Subcutaneous adipose tissue (tissue), 4 donors: ENCODE measurements around the gene TMSB10. TPM values are rescaled to one million over a fixed set of nuclear protein-coding genes. Genes with fewer than 3 reads are reported as not detected.

ENCODE experiments used
- total RNA-seq, 4 donors: library from RNA; depleted of rRNA; stranded (reverse); fragments of >200 nt; gene quantifications; one replicate each; pipeline ENCODE4 v1.1.0, GENCODE V29; 2016
- TF ChIP-seq, protein P1 (sequence below): fragments of 450-650 bp; IDR thresholded peaks from one replicate; pipeline ENCODE4 v1.5.1; 2016; ENCODE audit warnings: low read depth, mild to moderate bottlenecking, control low read depth, antibody characterized with exemption, moderate library complexity

TMSB10 gene
- total RNA-seq, 4 donors from 2014 or later: 4,028 to 7,366 (median 5,247) TPM

DNA sequence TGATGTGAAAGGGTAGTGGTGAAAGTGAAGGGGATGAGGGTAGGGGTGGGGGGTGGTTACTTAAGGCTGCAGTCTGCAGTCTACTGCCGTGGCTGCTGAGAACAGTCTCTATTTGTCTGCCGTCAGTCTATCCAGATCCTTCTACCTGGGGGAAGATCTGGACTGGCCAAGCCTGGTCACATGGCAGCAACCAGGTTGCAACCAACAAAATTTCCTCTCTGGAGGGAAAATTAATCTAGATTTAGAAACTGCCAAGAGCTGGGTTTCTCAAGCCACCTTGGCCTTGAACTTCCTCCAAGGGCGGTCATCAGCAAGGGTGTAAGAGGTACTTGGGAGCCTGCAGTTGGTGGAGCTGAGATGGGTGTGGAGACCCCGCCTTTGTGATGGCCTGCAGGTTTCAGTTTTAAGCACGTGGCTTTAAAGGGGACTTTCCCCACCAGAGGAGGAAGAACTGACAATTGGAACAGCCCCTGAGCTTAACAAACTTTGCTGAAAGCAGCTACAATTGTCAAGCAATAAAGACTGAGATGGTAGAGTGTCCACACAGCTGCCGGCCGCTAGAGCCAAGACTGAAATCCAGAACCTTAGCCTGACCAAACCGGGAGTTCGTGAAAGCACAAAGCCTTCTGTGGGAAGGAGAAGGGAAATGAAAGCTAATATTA is 34.1 kb downstream of the TMSB10 start:
- TF ChIP-seq, protein P1, sequence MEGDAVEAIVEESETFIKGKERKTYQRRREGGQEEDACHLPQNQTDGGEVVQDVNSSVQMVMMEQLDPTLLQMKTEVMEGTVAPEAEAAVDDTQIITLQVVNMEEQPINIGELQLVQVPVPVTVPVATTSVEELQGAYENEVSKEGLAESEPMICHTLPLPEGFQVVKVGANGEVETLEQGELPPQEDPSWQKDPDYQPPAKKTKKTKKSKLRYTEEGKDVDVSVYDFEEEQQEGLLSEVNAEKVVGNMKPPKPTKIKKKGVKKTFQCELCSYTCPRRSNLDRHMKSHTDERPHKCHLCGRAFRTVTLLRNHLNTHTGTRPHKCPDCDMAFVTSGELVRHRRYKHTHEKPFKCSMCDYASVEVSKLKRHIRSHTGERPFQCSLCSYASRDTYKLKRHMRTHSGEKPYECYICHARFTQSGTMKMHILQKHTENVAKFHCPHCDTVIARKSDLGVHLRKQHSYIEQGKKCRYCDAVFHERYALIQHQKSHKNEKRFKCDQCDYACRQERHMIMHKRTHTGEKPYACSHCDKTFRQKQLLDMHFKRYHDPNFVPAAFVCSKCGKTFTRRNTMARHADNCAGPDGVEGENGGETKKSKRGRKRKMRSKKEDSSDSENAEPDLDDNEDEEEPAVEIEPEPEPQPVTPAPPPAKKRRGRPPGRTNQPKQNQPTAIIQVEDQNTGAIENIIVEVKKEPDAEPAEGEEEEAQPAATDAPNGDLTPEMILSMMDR: no peak

- TF ChIP-seq, protein P1: no peak
Measured at GRCh38 chr2:84940088-84940470, 34.6 kb downstream of the TMSB10 start.

- TF ChIP-seq, protein P1: no peak
Measured at GRCh38 chr2:84940831-84941412, 35.5 kb downstream of the TMSB10 start.

- TF ChIP-seq, protein P1: no peak
Measured at GRCh38 chr2:84942166-84942565, 36.7 kb downstream of the TMSB10 start.

GRCh38 chr2:84942964-84943421 is 37.5 kb downstream of the TMSB10 start:
- TF ChIP-seq, protein P1: no peak

DNA sequence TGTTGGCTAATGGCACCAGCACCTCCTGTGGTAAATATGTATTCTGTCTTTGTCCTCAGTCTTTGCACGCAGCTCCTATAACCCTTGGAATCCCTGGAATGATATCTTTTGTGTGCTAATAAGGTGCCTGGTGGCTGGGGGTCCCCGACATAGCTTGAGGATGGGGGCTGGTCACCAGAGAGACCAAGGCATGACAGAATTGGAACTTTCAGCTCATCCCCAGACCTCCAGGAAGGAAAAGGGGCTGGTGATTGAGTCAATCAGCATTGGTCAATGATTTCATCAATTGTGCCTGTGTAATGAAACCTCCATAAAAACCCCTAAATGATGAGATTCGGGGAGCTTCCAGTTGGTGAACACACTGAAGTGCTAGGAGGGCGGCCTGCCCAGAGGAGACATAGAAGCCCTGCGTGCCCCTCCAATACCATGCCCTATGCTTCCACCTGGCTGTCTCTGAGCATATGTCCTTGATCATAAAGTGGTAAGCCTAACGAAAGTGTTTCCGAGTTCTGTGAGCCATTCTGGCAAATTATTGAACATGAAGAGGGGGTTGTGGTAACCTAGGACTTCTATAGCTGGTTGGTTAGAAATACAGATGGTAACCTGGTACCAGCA is 38.9 kb downstream of the TMSB10 start:
- TF ChIP-seq, protein P1: no peak

DNA sequence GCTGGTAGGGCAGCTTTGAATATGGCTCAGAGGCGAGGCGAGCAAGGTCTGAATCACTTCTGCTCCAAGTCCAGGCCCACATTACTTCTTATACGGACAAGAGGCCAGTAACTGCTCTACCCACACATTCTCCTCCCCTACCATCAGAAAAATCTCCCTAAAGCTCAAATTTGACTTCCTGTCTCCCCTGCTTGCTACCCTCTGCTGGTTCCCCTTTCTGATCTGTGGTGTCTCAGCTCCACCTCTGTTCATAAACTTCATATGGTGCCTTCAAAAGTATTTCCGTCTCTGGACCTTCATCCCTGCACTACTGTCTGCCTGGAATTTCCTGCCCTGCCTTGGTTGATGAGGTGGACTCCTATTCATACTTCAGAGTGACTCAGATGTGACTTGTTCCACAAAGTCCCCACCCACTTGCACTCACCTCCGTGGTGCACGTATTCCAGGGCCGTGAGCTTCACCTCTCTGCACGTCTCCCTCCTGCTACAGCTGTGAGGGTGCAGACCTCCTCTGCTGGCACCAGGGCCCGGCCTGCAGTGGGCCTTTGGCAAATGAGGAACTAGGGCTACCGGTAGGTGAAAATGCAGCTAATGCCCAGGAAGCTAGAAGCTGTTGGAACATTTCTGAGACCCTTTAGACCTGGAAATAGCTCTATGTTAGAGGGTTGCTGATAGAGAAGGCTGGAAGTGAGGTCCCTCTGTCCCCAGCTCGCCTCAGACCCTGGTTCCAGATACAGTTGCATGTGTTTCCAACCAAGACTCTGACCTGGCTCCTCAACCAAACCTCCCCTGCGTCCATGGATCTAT is 41.0 kb downstream of the TMSB10 start:
- TF ChIP-seq, protein P1: no peak
